Erythroblast (primary cell): ENCODE data around the gene CRB3.

Experiments
- GATA1 ChIP-seq: IDR thresholded peaks from 2 replicates; pipeline ENCODE4 v1.6.1; 2011; ENCODE audit warnings: low read depth, mild to moderate bottlenecking, control low read depth, low read length, moderate library complexity
- POLR2A ChIP-seq: IDR thresholded peaks from 2 replicates; pipeline ENCODE4 v1.6.1; 2011; ENCODE audit warnings: mild to moderate bottlenecking, low read length

GRCh38 chr19:6509118-6509971, 45.3 kb downstream of the CRB3 start:
- TF ChIP-seq POLR2A, result no peak
- no peak for TF ChIP-seq GATA1
